ENCODE data around the gene TGFBR3L. TPM values are rescaled to one million over a fixed set of nuclear protein-coding genes. Genes with fewer than 3 reads are reported as not detected.

Gene TGFBR3L
- total and polyA plus RNA-seq, 2 experiments from 2014 or later = 1.7 to 7.0 TPM

GRCh38 chr19:7934766-7935165 lies 20.1 kb downstream of the TGFBR3L start (continued):
- TF ChIP-seq ZNF331 (CRISPR knock-in tag; IDR thresholded peaks at IDR 0.05; ENCODE audit: low read depth) = no peak
- TF ChIP-seq POLR2AphosphoS5 (IDR thresholded peaks at IDR 0.05; ENCODE audit: low read depth) = no peak
- no peak for TF ChIP-seq ZNF462 (CRISPR knock-in tag; IDR thresholded peaks at IDR 0.05)

GRCh38 chr19:7940841-7941240 lies 26.2 kb downstream of the TGFBR3L start:
- Mint-ChIP-seq H3K27ac (no peak overlapping the region), H3K27me3 (ENCODE audit: insufficient read depth, low read depth, poor library complexity) (peaks cover 11% of the 10 kb centered on the region), H3K36me3 (ENCODE audit: low read depth) (peaks cover 60% of the 10 kb centered on the region), H3K4me3 (peak overlapping the region; percentile 45; the same call in 2 of the 3 replicates), H3K9me3 (peaks cover 14% of the 10 kb centered on the region), H3K4me1 (peaks cover 13% of the 10 kb centered on the region; the same call in 2 of the 3 replicates)
- no peaks in the 10 kb centered on the region for H3K27me3 ChIP-seq (ENCODE audit: insufficient read depth)
- H3K9me2 ChIP-seq (ENCODE audit: insufficient read depth) = no peaks in the 10 kb centered on the region
- H3K4me3 ChIP-seq = no peak overlapping the region
- peaks cover 26% of the 10 kb centered on the region for H4K20me1 ChIP-seq (replicated peaks; ENCODE audit: insufficient read depth)
- DNase-seq (ENCODE audit: low spot score) (no peak), ATAC-seq (no peak)
- H3K4me1 ChIP-seq (ENCODE audit: insufficient read depth) = no peaks in the 10 kb centered on the region; the same call in 1 of the 2 replicates
- peaks cover 18% of the 10 kb centered on the region for H3K36me3 ChIP-seq (ENCODE audit: insufficient read depth)
- no peak for TF ChIP-seq ZNF331 (CRISPR knock-in tag; IDR thresholded peaks at IDR 0.05; ENCODE audit: low read depth)
- TF ChIP-seq STAT1 (IDR thresholded peaks at IDR 0.05; ENCODE audit: unreplicated experiment) = no peak
- no peak for TF ChIP-seq ZNF114 (CRISPR knock-in tag; IDR thresholded peaks at IDR 0.05)
- peaks cover 61% of the 10 kb centered on the region for H3K79me2 ChIP-seq (replicated peaks; ENCODE audit: insufficient read depth)
- no peak overlapping the region for H3K4me2 ChIP-seq
- H3F3A ChIP-seq (replicated peaks; ENCODE audit: low read depth) = peaks cover 13% of the 10 kb centered on the region; the same call in 1 of the 2 replicates
- no peak overlapping the region for H3K27ac ChIP-seq (ENCODE audit: low read depth)
- no peak overlapping the region for H2AFZ ChIP-seq

Data from GM23338 (cell line).